ENCODE results near the gene TTC5.
"Not testable (repeated sequence)": the region's sequence is repeated elsewhere in the genome, so short reads cannot be mapped to it uniquely, and the experiment has no call there.

TTC5 gene, protein sequence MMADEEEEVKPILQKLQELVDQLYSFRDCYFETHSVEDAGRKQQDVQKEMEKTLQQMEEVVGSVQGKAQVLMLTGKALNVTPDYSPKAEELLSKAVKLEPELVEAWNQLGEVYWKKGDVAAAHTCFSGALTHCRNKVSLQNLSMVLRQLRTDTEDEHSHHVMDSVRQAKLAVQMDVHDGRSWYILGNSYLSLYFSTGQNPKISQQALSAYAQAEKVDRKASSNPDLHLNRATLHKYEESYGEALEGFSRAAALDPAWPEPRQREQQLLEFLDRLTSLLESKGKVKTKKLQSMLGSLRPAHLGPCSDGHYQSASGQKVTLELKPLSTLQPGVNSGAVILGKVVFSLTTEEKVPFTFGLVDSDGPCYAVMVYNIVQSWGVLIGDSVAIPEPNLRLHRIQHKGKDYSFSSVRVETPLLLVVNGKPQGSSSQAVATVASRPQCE

DNA sequence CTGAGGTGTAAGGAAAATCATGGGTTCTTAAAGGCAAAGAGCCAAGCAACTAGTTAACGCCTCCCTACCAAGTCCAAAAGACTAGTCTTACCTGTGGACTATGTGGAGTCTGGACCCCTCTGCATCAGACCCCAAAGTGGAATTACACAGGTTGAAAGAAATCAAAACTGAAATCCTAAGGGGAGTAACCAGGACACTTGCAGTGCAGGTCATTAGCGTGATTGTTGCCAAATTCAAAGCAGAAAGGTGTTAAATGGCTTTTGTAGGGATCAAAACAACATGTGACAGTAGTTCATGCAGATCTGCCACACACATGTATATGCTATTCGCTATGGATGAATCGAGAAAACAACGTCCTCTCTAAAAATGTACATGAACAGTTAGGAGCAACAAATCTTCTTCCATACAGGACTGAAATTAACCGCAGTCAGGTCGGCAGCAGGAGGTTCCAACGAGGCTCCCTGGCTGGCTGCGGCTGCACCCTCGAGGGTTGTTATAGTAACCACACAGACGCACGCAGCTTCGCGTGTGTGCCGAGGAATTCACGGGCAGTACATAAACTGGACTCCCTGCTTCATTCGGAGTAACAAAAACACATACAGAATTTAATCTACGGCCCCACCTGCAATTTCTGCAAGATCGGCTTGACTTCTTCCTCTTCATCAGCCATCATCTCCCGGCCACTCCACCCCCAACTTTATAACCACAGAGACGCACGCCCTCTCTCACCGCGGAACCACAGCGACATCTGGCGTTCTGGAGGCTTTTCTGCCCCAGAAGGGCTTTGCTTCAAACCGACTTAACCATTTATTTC is at the start of gene TTC5:
TSS of gene TTC5 (minus strand) at position 687 of the 814 bp plus-strand sequence. CDS start at position 673, 14 bp downstream.
- Mint-ChIP-seq H3K4me3 (peak within 1 kb of the TSS; percentile 88), H3K4me1 (peaks cover 37% of the 10 kb centered on the region), H3K9me3 (no peaks in the 10 kb centered on the region), H3K27ac (ENCODE audit: low read depth) (peak within 1 kb of the TSS; percentile 84), H3K27me3 (no peaks in the 10 kb centered on the region), H3K36me3 (ENCODE audit: insufficient read depth) (peaks cover 16% of the 10 kb centered on the region)
- DNase-seq (ENCODE audit: low spot score in 2 of 2) (peak; percentile 88 to 95), ATAC-seq (replicated peaks; ENCODE audit: extremely low read depth, poor library complexity, severe bottlenecking) (peak; percentile 96)

DNA sequence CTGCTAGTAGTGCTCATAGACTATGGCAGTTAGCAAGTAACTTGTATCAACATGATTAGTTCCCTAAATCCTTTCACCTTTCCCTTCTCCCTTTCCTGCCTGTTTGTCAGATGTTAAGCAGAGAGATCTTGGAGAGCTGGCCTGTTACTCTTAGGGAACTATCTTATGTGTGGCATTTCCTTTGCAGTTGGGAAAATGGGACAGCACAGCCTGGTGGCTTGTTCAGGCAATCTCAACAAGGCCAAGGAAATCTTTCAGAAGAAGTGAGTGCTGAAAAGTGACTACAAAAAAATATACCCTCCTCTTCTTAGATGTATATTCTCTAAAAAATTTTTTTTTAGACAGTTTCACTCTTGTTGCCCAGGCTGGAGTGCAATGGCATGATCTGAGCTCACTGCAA is 45.1 kb upstream of the TTC5 start:
- no peak overlapping the region for H3K27ac Mint-ChIP-seq (ENCODE audit: low read depth)

DNA sequence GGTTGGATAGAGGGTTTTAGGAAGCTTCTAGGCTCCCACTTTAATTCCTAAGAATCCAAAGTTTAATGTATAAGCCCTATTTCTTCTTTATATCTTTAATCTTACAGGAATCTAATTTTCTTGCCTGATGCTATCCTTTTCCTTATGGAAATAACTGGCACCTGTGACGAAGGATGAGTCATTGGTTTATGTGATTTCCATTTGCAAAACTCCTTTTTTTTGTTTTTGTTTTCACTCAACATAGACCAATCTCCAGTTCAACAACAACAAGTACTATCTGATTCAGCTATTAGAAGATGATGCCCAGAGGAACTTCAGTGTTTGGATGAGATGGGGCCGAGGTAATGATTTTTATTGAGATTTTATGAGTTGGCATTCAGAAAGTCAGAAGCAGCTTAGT is 44.5 kb upstream of the TTC5 start:
- Mint-ChIP-seq H3K27ac (ENCODE audit: low read depth) (no peak overlapping the region), H3K9me3 (no peaks in the 10 kb centered on the region), H3K27me3 (no peaks in the 10 kb centered on the region), H3K36me3 (ENCODE audit: insufficient read depth) (peaks cover 45% of the 10 kb centered on the region), H3K4me3 (no peak overlapping the region), H3K4me1 (peaks cover 4% of the 10 kb centered on the region)
- ATAC-seq (replicated peaks; ENCODE audit: extremely low read depth, poor library complexity, severe bottlenecking) (no peak), DNase-seq (ENCODE audit: low spot score in 2 of 2) (no peak)

More for the DNA sequence above, 45.1 kb upstream of the TTC5 start:
- Mint-ChIP-seq H3K27me3 (no peaks in the 10 kb centered on the region), H3K36me3 (ENCODE audit: insufficient read depth) (peaks cover 46% of the 10 kb centered on the region), H3K9me3 (no peaks in the 10 kb centered on the region), H3K4me1 (no peaks in the 10 kb centered on the region), H3K4me3 (no peak overlapping the region)
- DNase-seq (ENCODE audit: low spot score in 2 of 2), result no peak
- no peak for ATAC-seq (replicated peaks; ENCODE audit: extremely low read depth, poor library complexity, severe bottlenecking)

DNA sequence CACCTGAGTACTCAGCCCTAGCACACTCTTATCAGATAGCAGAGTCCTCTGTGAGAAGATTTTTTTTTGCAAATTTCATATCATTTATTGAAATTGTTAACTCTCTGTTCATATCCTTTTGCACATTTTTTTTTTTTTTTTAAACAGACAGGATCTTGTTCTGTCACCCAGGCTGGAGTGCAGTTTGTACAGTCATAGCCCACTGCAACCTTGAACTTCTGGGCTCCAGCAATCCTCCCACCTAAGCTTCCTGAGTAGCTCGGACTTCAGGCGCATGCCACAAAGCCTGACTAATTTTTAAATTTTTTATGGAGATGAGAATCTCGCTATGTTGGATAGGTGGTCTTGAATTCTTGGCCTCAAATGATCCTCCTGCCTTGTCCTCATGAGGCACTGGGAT is 42.0 kb upstream of the TTC5 start:
- peaks cover 20% of the 10 kb centered on the region for H3K4me1 Mint-ChIP-seq
- H3K27ac Mint-ChIP-seq (ENCODE audit: low read depth), result no peak overlapping the region
- H3K36me3 Mint-ChIP-seq (ENCODE audit: insufficient read depth), result peaks cover 53% of the 10 kb centered on the region
- no peak overlapping the region for H3K4me3 Mint-ChIP-seq
- ATAC-seq (replicated peaks; ENCODE audit: extremely low read depth, poor library complexity, severe bottlenecking) (no peak), DNase-seq (ENCODE audit: low spot score in 2 of 2) (no peak)
- no peaks in the 10 kb centered on the region for H3K9me3 Mint-ChIP-seq
- H3K27me3 Mint-ChIP-seq, result no peaks in the 10 kb centered on the region

DNA sequence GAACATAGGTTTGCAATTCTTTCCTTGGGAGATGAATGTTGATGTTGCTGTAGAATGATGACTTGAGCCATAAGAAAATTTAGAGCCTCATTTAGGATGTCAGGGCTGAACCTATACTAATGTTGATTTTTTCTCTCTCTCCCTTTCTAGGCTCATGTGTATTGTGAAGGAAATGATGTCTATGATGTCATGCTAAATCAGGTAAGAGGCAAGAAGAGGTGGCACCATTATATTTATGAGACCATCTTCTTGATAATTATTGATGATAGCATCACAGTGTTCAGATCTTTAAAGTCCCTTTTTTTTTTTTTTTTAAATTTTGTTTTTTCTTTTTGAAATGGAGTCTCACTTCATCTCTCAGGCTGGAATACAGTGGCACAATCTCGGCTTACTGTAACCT is 41.0 kb upstream of the TTC5 start:
- H3K4me3 Mint-ChIP-seq, result no peak overlapping the region
- peaks cover 20% of the 10 kb centered on the region for H3K4me1 Mint-ChIP-seq
- no peaks in the 10 kb centered on the region for H3K27me3 Mint-ChIP-seq
- DNase-seq (ENCODE audit: low spot score in 2 of 2) (no peak), ATAC-seq (replicated peaks; ENCODE audit: extremely low read depth, poor library complexity, severe bottlenecking) (no peak)
- H3K36me3 Mint-ChIP-seq (ENCODE audit: insufficient read depth), result peaks cover 45% of the 10 kb centered on the region
- H3K9me3 Mint-ChIP-seq, result no peaks in the 10 kb centered on the region
- H3K27ac Mint-ChIP-seq (ENCODE audit: low read depth), result no peak overlapping the region

DNA sequence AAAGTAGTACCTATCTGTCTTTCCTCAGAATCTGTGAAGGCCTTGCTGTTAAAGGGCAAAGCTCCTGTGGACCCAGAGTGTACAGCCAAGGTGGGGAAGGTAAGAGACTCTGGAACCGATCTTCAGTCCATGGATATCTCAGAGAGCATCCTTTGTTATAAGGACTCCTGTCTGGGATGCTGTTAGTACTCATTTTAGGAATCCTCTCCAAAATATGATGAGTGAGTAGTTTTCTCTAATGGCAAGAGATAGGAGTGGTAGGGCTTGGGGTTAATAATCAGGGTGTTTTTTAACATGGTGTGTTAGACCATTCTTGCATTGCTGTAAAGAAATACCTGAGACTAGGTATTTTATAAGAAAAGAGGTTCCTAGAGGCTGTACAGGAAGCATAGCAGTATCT is 39.6 kb upstream of the TTC5 start:
- H3K4me3 Mint-ChIP-seq, result no peak overlapping the region
- ATAC-seq (replicated peaks; ENCODE audit: extremely low read depth, poor library complexity, severe bottlenecking), result no peak
- DNase-seq (ENCODE audit: low spot score in 2 of 2), result no peak
- no peaks in the 10 kb centered on the region for H3K9me3 Mint-ChIP-seq
- peaks cover 20% of the 10 kb centered on the region for H3K4me1 Mint-ChIP-seq
- H3K36me3 Mint-ChIP-seq (ENCODE audit: insufficient read depth), result peaks cover 32% of the 10 kb centered on the region
- H3K27me3 Mint-ChIP-seq, result no peaks in the 10 kb centered on the region
- H3K27ac Mint-ChIP-seq (ENCODE audit: low read depth), result peak overlapping the region; percentile 57

DNA sequence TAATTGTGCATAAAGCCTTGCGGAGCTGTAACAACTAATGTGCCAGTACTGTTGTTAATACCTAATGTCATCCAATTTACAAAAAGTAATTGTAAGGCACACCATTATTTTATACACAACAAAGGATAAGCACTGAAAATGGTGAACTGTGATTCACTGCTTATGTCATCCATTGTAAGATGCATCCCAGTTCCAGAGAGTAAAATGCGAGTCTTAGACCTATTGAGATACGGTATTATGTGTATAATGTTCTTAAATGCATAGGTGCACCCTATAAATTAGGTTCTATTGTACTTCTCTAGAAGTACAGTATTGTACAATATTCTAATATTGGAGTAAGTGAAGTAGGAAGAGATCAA is 38.1 kb upstream of the TTC5 start:
- DNase-seq (ENCODE audit: low spot score in 2 of 2), result no peak
- H3K4me3 Mint-ChIP-seq, result peak overlapping the region; percentile 92
- no peaks in the 10 kb centered on the region for H3K27me3 Mint-ChIP-seq
- H3K27ac Mint-ChIP-seq (ENCODE audit: low read depth), result peak overlapping the region; percentile 96
- H3K9me3 Mint-ChIP-seq, result no peaks in the 10 kb centered on the region
- H3K36me3 Mint-ChIP-seq (ENCODE audit: insufficient read depth), result peaks cover 28% of the 10 kb centered on the region
- peaks cover 20% of the 10 kb centered on the region for H3K4me1 Mint-ChIP-seq
- no peak for ATAC-seq (replicated peaks; ENCODE audit: extremely low read depth, poor library complexity, severe bottlenecking)

DNA sequence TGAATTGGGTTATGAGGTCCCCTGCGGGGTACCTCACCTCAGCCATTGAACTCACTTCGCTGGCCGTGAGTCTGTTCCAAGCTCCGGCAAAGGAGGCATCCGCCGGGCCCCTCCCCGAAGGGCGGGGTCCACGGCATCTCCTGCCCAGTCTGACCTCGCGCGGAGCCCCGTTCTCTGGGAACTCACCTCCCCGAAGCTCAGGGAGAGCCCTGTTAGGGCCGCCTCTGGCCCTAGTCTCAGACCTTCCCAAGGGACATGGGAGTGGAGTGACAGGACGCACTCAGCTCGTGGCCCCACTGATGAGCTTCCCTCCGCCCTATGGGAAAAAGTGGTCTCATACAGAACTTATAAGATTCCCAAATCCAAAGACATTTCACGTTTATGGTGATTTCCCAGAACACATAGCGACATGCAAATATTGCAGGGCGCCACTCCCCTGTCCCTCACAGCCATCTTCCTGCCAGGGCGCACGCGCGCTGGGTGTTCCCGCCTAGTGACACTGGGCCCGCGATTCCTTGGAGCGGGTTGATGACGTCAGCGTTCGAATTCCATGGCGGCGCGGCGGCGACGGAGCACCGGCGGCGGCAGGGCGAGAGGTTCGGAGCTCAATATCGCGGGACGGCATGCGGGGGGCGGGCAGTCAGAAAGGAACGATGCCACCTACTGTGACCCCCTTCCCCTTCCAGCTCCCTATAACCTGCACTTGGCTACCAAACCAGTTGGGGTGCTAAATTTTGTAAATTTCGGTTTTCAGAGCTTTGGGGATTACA is 37.5 kb upstream of the TTC5 start, which contains the start of gene PARP2:
TSS of gene PARP2 (plus strand) at position 544 of the 770 bp plus-strand sequence. CDS start at position 551, 7 bp downstream.
- DNase-seq (ENCODE audit: low spot score in 2 of 2) (peak; percentile 78 to 87), ATAC-seq (replicated peaks; ENCODE audit: extremely low read depth, poor library complexity, severe bottlenecking) (peak; percentile 77)
- Mint-ChIP-seq H3K27me3 (no peaks in the 10 kb centered on the region), H3K9me3 (no peaks in the 10 kb centered on the region), H3K36me3 (ENCODE audit: insufficient read depth) (peaks cover 28% of the 10 kb centered on the region), H3K27ac (ENCODE audit: low read depth) (peak within 1 kb of the TSS; percentile 96), H3K4me1 (peaks cover 20% of the 10 kb centered on the region), H3K4me3 (peak within 1 kb of the TSS; percentile 92)

DNA sequence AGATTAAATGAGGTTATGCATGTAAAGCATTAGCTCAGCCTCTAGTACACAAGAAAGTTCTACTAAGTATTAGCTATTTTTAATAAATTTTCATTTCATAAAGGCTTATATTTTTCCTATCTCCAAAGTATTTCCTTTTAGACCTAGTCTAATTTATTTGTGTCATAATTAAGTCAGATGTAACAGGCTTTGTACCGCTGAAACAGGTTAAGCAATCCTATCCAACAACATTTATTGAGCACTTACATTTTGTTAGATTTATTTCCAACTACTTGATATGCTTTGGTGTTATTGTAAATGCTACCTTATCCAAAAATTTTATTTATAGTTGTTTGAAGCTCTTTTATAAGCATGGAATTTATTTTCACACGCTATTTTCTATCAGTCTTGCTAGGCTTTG is 35.9 kb upstream of the TTC5 start:
- no peak for ATAC-seq (replicated peaks; ENCODE audit: extremely low read depth, poor library complexity, severe bottlenecking)
- peak overlapping the region; percentile 96 for H3K27ac Mint-ChIP-seq (ENCODE audit: low read depth)
- H3K9me3 Mint-ChIP-seq, result no peaks in the 10 kb centered on the region
- H3K4me1 Mint-ChIP-seq, result peaks cover 20% of the 10 kb centered on the region
- H3K36me3 Mint-ChIP-seq (ENCODE audit: insufficient read depth), result peaks cover 20% of the 10 kb centered on the region
- H3K27me3 Mint-ChIP-seq, result no peaks in the 10 kb centered on the region
- DNase-seq (ENCODE audit: low spot score in 2 of 2), result no peak
- H3K4me3 Mint-ChIP-seq, result no peak overlapping the region

DNA sequence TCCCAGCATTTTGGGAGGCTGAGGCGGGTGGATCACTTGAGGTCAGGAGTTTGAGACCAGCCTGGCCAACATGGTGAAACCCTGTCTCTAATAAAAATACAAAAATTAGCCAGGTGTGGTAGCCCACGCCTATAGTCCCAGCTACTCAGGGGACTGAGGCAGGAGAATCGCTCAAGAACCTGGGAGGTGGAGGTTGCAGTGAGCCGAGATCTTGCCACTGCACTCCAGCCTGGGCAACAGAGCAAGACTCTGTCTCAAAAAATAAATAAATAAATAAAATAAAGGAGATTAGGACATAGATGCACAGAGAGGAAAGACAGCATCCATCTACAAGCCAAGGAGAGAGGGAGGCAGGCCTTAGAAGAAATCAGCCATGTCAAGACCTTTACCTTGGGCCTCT is 35.3 kb upstream of the TTC5 start:
- H3K4me3 Mint-ChIP-seq; H3K27me3 Mint-ChIP-seq; H3K27ac Mint-ChIP-seq (ENCODE audit: low read depth); DNase-seq (ENCODE audit: low spot score in 2 of 2); H3K9me3 Mint-ChIP-seq; ATAC-seq (replicated peaks; ENCODE audit: extremely low read depth, poor library complexity, severe bottlenecking): not testable (repeated sequence)
- Mint-ChIP-seq H3K36me3 (ENCODE audit: insufficient read depth) (peaks cover 18% of the 10 kb centered on the region), H3K4me1 (peaks cover 20% of the 10 kb centered on the region)

DNA sequence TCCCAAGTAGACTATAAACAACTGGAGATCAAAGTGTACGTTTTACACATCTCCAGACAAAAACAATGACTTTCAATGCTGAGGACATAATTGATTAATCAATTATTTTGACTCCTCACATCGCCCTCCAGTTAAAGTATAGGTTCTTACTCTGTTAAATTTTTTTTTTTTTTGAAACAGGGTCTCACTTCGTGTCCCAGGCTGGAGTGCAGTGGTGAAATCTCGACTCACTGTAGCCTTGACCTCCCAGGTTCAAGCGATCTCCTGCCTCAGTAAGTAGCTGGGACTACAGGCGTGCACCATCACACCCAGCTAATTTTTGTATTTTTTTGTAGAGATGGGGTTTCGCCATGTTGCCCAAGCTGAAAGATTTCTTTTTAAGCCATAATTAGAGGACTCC is 28.3 kb upstream of the TTC5 start:
- Mint-ChIP-seq H3K27me3 (no peaks in the 10 kb centered on the region), H3K36me3 (ENCODE audit: insufficient read depth) (peaks cover 5% of the 10 kb centered on the region), H3K4me1 (peaks cover 24% of the 10 kb centered on the region), H3K27ac (ENCODE audit: low read depth) (no peak overlapping the region), H3K9me3 (no peaks in the 10 kb centered on the region), H3K4me3 (no peak overlapping the region)
- DNase-seq (ENCODE audit: low spot score in 2 of 2) (no peak), ATAC-seq (replicated peaks; ENCODE audit: extremely low read depth, poor library complexity, severe bottlenecking) (no peak)

DNA sequence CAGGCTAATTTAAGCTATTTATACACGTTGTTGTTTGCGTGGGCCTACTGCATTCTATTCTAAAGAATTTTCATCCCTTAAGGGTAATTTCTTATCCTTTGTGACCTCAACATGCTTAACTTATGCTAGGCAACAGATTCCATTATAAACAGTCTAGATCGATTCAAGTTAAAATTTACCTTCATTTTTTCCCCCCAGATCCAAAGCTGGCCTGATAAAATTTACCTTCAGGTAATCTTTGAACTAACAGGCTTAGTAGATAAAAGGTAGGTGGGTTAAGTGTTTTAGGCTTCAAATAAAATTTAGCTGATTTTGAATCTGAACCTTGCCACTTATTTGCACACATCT is 27.7 kb upstream of the TTC5 start:
- Mint-ChIP-seq H3K4me1 (peaks cover 24% of the 10 kb centered on the region), H3K9me3 (no peaks in the 10 kb centered on the region), H3K27ac (ENCODE audit: low read depth) (peak overlapping the region; percentile 91), H3K4me3 (peak overlapping the region; percentile 92), H3K27me3 (no peaks in the 10 kb centered on the region), H3K36me3 (ENCODE audit: insufficient read depth) (peaks cover 5% of the 10 kb centered on the region)
- DNase-seq (ENCODE audit: low spot score in 2 of 2) (no peak), ATAC-seq (replicated peaks; ENCODE audit: extremely low read depth, poor library complexity, severe bottlenecking) (peak; percentile 11)

All from central memory CD8-positive, alpha-beta T cell (primary cell).